ENCODE results near the gene VCAM1. TPM values are rescaled to one million over a fixed set of nuclear protein-coding genes. Genes with fewer than 3 reads are reported as not detected.
A peak's percentile ranks its signal among the peaks of the same experiment; 100 is the strongest.

The VCAM1 gene
- total RNA-seq, 2 donors from 2014 or later, result 3.5 to 7.4 TPM

- Histone ChIP-seq H3K27me3 (no peaks in the 10 kb centered on the region), H3K9ac (ENCODE audit: low read depth in 2 of 2, low read length in 2 of 2) (no peak overlapping the region), H3K4me3 (peak overlapping the region; percentile 10), H3K9me3 (no peaks in the 10 kb centered on the region), H3K36me3 (no peaks in the 10 kb centered on the region), H3K4me1 (no peaks in the 10 kb centered on the region), H3K27ac (no peak overlapping the region)
- TF ChIP-seq, protein P1, sequence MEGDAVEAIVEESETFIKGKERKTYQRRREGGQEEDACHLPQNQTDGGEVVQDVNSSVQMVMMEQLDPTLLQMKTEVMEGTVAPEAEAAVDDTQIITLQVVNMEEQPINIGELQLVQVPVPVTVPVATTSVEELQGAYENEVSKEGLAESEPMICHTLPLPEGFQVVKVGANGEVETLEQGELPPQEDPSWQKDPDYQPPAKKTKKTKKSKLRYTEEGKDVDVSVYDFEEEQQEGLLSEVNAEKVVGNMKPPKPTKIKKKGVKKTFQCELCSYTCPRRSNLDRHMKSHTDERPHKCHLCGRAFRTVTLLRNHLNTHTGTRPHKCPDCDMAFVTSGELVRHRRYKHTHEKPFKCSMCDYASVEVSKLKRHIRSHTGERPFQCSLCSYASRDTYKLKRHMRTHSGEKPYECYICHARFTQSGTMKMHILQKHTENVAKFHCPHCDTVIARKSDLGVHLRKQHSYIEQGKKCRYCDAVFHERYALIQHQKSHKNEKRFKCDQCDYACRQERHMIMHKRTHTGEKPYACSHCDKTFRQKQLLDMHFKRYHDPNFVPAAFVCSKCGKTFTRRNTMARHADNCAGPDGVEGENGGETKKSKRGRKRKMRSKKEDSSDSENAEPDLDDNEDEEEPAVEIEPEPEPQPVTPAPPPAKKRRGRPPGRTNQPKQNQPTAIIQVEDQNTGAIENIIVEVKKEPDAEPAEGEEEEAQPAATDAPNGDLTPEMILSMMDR (IDR thresholded peaks at IDR 0.05), result no peak
- intact Hi-C loops (cut with DNase I), result no loop called here
- no peak for DNase-seq
Observed at GRCh38 chr1:100722221-100722620, 2.7 kb downstream of the VCAM1 start.

DNA sequence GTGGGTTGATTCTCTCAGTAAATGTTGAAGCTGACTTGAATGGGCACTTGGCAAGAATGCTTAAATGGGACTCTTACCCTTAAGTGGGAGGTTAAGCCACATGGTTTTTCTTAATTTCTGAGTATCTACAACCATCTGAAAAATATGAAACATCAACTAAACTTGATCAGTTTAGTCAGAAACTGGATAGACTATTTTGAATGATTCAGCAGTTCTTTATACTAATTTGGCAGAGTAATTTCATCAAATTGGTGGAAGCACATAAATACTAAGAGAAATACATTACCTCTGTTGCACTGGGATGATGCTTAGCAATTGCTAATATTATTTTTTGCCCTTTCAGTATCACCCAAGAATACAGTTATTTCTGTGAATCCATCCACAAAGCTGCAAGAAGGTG lies 4.7 kb downstream of the VCAM1 start:
- Histone ChIP-seq H3K27ac (no peak overlapping the region), H3K9ac (ENCODE audit: low read depth in 2 of 2, low read length in 2 of 2) (no peak overlapping the region), H3K4me1 (no peaks in the 10 kb centered on the region), H3K4me3 (no peak overlapping the region), H3K9me3 (no peaks in the 10 kb centered on the region), H3K27me3 (no peaks in the 10 kb centered on the region), H3K36me3 (no peaks in the 10 kb centered on the region)
- no peak for DNase-seq
- intact Hi-C loops (cut with DNase I), result no loop called here
- TF ChIP-seq, protein P1 (IDR thresholded peaks at IDR 0.05), result no peak

GRCh38 chr1:100730130-100730529 lies 10.6 kb downstream of the VCAM1 start:
- intact Hi-C loops (cut with DNase I), result no loop called here
- Histone ChIP-seq H3K9me3 (no peaks in the 10 kb centered on the region), H3K4me3 (no peak overlapping the region), H3K9ac (ENCODE audit: low read depth in 2 of 2, low read length in 2 of 2) (no peak overlapping the region), H3K36me3 (no peaks in the 10 kb centered on the region), H3K27ac (no peak overlapping the region), H3K4me1 (no peaks in the 10 kb centered on the region), H3K27me3 (no peaks in the 10 kb centered on the region)
- no peak for DNase-seq
- TF ChIP-seq, protein P1 (IDR thresholded peaks at IDR 0.05), result no peak

DNA sequence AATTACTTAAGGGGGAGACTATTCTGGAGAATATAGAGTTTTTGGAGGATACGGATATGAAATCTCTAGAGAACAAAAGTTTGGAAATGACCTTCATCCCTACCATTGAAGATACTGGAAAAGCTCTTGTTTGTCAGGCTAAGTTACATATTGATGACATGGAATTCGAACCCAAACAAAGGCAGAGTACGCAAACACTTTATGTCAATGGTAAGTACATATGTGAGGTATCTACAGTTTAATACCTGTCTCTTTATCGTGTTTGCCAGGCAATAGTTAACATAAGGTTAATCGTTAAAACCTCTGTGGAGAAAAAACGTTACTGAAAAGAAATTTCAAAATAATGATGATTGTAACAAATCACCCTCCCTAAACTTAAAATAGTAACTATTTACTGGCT lies 11.8 kb downstream of the VCAM1 start:
- Histone ChIP-seq H3K9ac (ENCODE audit: low read depth in 2 of 2, low read length in 2 of 2) (no peak overlapping the region), H3K4me3 (no peak overlapping the region), H3K4me1 (no peaks in the 10 kb centered on the region), H3K27me3 (no peaks in the 10 kb centered on the region), H3K27ac (no peak overlapping the region), H3K36me3 (no peaks in the 10 kb centered on the region), H3K9me3 (no peaks in the 10 kb centered on the region)
- no peak for DNase-seq
- TF ChIP-seq, protein P1 (IDR thresholded peaks at IDR 0.05), result no peak
- intact Hi-C loops (cut with DNase I), result no loop called here

GRCh38 chr1:100731758-100732157 lies 12.2 kb downstream of the VCAM1 start:
- no peaks in the 10 kb centered on the region for H3K27me3 ChIP-seq
- no peak overlapping the region for H3K4me3 ChIP-seq
- intact Hi-C loops (cut with DNase I), result no loop called here
- no peaks in the 10 kb centered on the region for H3K4me1 ChIP-seq
- DNase-seq, result no peak
- H3K36me3 ChIP-seq, result no peaks in the 10 kb centered on the region
- H3K9me3 ChIP-seq, result no peaks in the 10 kb centered on the region
- H3K9ac ChIP-seq (ENCODE audit: low read depth in 2 of 2, low read length in 2 of 2), result no peak overlapping the region
- no peak overlapping the region for H3K27ac ChIP-seq
- TF ChIP-seq, protein P1 (IDR thresholded peaks at IDR 0.05), result no peak

- Histone ChIP-seq H3K27me3 (no peaks in the 10 kb centered on the region), H3K36me3 (no peaks in the 10 kb centered on the region), H3K9ac (ENCODE audit: low read depth in 2 of 2, low read length in 2 of 2) (no peak overlapping the region), H3K4me1 (no peaks in the 10 kb centered on the region), H3K4me3 (no peak overlapping the region), H3K9me3 (no peaks in the 10 kb centered on the region), H3K27ac (no peak overlapping the region)
- DNase-seq, result no peak
- intact Hi-C loops (cut with DNase I), result no loop called here
- TF ChIP-seq, protein P1 (IDR thresholded peaks at IDR 0.05), result no peak
Observed at GRCh38 chr1:100734676-100735075, 15.1 kb downstream of the VCAM1 start.

Data from colonic mucosa (tissue), 4 donors.